DND-41 (cell line): ENCODE data around the gene NGB.

Experiments used
- CTCF ChIP-seq: IDR thresholded peaks from 2 replicates; pipeline ENCODE4 v1.5.1; 2012; ENCODE audit warnings: borderline replicate concordance, low read length, moderate library complexity, mild to moderate bottlenecking; ENCODE audit not compliant: poor library complexity, severe bottlenecking; ENCODE audit errors: extremely low read depth
- EZH2 ChIP-seq: IDR thresholded peaks from 3 replicates; pipeline ENCODE4 v1.6.1; 2012; ENCODE audit warnings: borderline replicate concordance, low read depth, mild to moderate bottlenecking, moderate library complexity, low read length, inconsistent platforms; ENCODE audit not compliant: severe bottlenecking

- TF ChIP-seq CTCF (no peak), EZH2 (no peak)
Observed at GRCh38 chr14:77219591-77219990, 51.4 kb downstream of the NGB start.
